CD4-positive, alpha-beta T cell treated with Interleukin-6 at 100 ng/mL for 8 hours (primary cell): ENCODE data around the gene NSD1.
"Not testable (repeated sequence)": the region's sequence is repeated elsewhere in the genome, so short reads cannot be mapped to it uniquely, and the experiment has no call there.

Source experiments
- DNase-seq: peaks from one replicate; pipeline ENCODE4 v3.0.0-alpha.2; 2020; ENCODE audit warnings: mixed read lengths, low spot score

NSD1 gene

GRCh38 chr5:177231479-177232250 lies 98.1 kb downstream of the NSD1 start:
- no peak for DNase-seq

GRCh38 chr5:177232358-177232757 lies 98.8 kb downstream of the NSD1 start:
- no peak for DNase-seq

GRCh38 chr5:177232761-177233160 lies 99.2 kb downstream of the NSD1 start:
- DNase-seq, result no peak

- no peak for DNase-seq
Observed at GRCh38 chr5:177233206-177233605, 99.6 kb downstream of the NSD1 start.

- DNase-seq, result no peak
Observed at GRCh38 chr5:177233802-177234201, 100.2 kb downstream of the NSD1 start.

GRCh38 chr5:177234841-177235240 lies 101.3 kb downstream of the NSD1 start:
- no peak for DNase-seq

GRCh38 chr5:177241768-177242167 lies 108.2 kb downstream of the NSD1 start:
- DNase-seq, result no peak

- DNase-seq, result no peak
Observed at GRCh38 chr5:177242304-177242703, 108.7 kb downstream of the NSD1 start.

- DNase-seq, result no peak
Observed at GRCh38 chr5:177249761-177250537, 116.4 kb downstream of the NSD1 start.

GRCh38 chr5:177253252-177253651 lies 119.7 kb downstream of the NSD1 start:
- no peak for DNase-seq

GRCh38 chr5:177256296-177256695 lies 122.7 kb downstream of the NSD1 start:
- DNase-seq, result no peak

- DNase-seq, result not testable (repeated sequence)
Observed at GRCh38 chr5:177258711-177259110, 125.1 kb downstream of the NSD1 start.

GRCh38 chr5:177260961-177261360 lies 127.4 kb downstream of the NSD1 start:
- DNase-seq, result no peak

GRCh38 chr5:177261510-177261909 lies 127.9 kb downstream of the NSD1 start:
- DNase-seq, result no peak

GRCh38 chr5:177264178-177264577 lies 130.6 kb downstream of the NSD1 start:
- no peak for DNase-seq

- no peak for DNase-seq
Observed at GRCh38 chr5:177265395-177265794, 131.8 kb downstream of the NSD1 start.

GRCh38 chr5:177269232-177269895 lies 135.8 kb downstream of the NSD1 start:
- DNase-seq, result no peak

- no peak for DNase-seq
Observed at GRCh38 chr5:177269976-177270375, 136.4 kb downstream of the NSD1 start.

GRCh38 chr5:177270653-177271052 lies 137.1 kb downstream of the NSD1 start:
- no peak for DNase-seq

- no peak for DNase-seq
Observed at GRCh38 chr5:177271113-177271512, 137.5 kb downstream of the NSD1 start.

GRCh38 chr5:177275883-177276282 lies 142.3 kb downstream of the NSD1 start:
- DNase-seq, result no peak

GRCh38 chr5:177276886-177277285 lies 143.3 kb downstream of the NSD1 start:
- no peak for DNase-seq

- DNase-seq, result no peak
Observed at GRCh38 chr5:177288191-177288590, 154.6 kb downstream of the NSD1 start.
